GM21515 (cell line): ENCODE measurements around the gene TGFB1I1.
"Not testable (repeated sequence)": the region's sequence is repeated elsewhere in the genome, so short reads cannot be mapped to it uniquely, and the experiment has no call there.

ENCODE experiments used
- ATAC-seq: cut with Tn5 transposase; IDR thresholded peaks from one replicate; pipeline ENCODE4 v1.9.1; 2021; ENCODE audit not compliant: unreplicated experiment

The TGFB1I1 gene

GRCh38 chr16:31471875-31472708 lies at the start of gene TGFB1I1:
TSS of gene TGFB1I1 (plus strand) at chr16:31472152. CDS start at chr16:31472189, 37 bp downstream.
- ATAC-seq = no peak

- ATAC-seq = no peak
Measured at GRCh38 chr16:31423241-31423640, 48.7 kb upstream of the TGFB1I1 start.

- ATAC-seq = no peak
Measured at GRCh38 chr16:31423801-31424200, 48.2 kb upstream of the TGFB1I1 start.

GRCh38 chr16:31427441-31428278 lies 44.3 kb upstream of the TGFB1I1 start:
- ATAC-seq = no peak

GRCh38 chr16:31428279-31428597 lies 43.7 kb upstream of the TGFB1I1 start, which contains the start of gene COX6A2:
TSS of gene COX6A2 (minus strand) at chr16:31428360. CDS start at chr16:31428325, 35 bp downstream.
- ATAC-seq = no peak

- no peak for ATAC-seq
Measured at GRCh38 chr16:31428638-31429247, 43.2 kb upstream of the TGFB1I1 start.

- no peak for ATAC-seq
Measured at GRCh38 chr16:31429314-31429713, 42.6 kb upstream of the TGFB1I1 start.

GRCh38 chr16:31429796-31430195 lies 42.2 kb upstream of the TGFB1I1 start:
- no peak for ATAC-seq

GRCh38 chr16:31430380-31431052 lies 41.4 kb upstream of the TGFB1I1 start:
- ATAC-seq = no peak

- no peak for ATAC-seq
Measured at GRCh38 chr16:31435341-31436220, 36.4 kb upstream of the TGFB1I1 start.

GRCh38 chr16:31436221-31437045 lies 35.5 kb upstream of the TGFB1I1 start:
- no peak for ATAC-seq

- ATAC-seq = no peak
Measured at GRCh38 chr16:31438414-31438813, 33.5 kb upstream of the TGFB1I1 start.

GRCh38 chr16:31439023-31439422 lies 32.9 kb upstream of the TGFB1I1 start:
- not testable (repeated sequence) for ATAC-seq

GRCh38 chr16:31439519-31439918 lies 32.4 kb upstream of the TGFB1I1 start:
- no peak for ATAC-seq

- no peak for ATAC-seq
Measured at GRCh38 chr16:31440516-31441184, 31.3 kb upstream of the TGFB1I1 start.

- ATAC-seq = no peak
Measured at GRCh38 chr16:31441956-31442355, 30.0 kb upstream of the TGFB1I1 start.

- not testable (repeated sequence) for ATAC-seq
Measured at GRCh38 chr16:31445931-31446330, 26.0 kb upstream of the TGFB1I1 start.

GRCh38 chr16:31451201-31451600 lies 20.8 kb upstream of the TGFB1I1 start:
- no peak for ATAC-seq
